Activated effector memory CD4-positive, alpha-beta T cell treated with Interleukin-2 at 50 U/mL for 16 hours (primary cell): ENCODE measurements around the gene COX11.

Experiments used
- DNase-seq: peaks from one replicate; pipeline ENCODE4 v3.0.0-alpha.2; 2020

The COX11 gene

DNA sequence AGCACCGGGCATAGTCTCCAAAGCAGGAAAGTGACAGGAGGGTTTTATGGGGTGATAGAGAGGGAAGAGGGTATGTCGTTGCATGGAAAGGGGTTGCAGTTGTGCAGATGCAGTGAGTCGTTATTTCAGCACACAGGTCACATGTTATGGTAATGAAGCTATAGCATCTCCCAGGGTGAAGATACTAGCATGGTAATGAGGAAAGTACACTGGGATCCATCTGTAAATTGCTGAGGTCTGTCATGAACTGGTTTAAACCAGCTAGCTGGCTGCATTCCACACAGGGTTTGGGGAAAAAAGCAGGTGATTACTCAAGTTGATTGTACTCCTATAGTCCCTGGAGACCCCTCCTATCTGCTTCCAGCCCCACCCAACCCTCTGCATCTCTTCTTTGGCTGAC is 11.7 kb downstream of the COX11 start:
- no peak for DNase-seq

DNA sequence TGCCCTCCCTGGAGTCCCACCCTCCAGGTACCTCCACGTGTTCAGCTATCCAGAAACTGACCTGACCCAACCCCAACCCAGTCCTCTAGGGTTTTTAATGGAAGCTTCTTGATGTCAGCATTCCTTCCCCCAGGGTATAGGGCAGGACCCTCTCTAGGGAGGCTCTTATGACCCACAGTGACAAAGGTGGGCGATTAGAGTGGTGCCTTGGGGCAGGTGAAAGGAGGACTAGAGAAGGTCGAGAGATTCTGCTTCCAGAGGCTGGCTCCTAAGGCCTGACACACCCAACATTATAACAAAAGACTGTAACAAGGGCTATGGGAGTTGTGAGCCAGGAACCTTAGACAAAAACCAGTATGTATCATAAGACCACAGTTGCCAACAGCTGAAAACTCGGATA is 17.2 kb downstream of the COX11 start:
- no peak for DNase-seq

GRCh38 chr17:54950116-54950515 is 18.3 kb downstream of the COX11 start:
- DNase-seq: no peak

GRCh38 chr17:54948380-54948779 is 20.1 kb downstream of the COX11 start:
- DNase-seq: no peak

GRCh38 chr17:54947396-54947795 is 21.1 kb downstream of the COX11 start:
- no peak for DNase-seq

- DNase-seq: no peak
Measured at GRCh38 chr17:54945671-54946070, 22.8 kb downstream of the COX11 start.

DNA sequence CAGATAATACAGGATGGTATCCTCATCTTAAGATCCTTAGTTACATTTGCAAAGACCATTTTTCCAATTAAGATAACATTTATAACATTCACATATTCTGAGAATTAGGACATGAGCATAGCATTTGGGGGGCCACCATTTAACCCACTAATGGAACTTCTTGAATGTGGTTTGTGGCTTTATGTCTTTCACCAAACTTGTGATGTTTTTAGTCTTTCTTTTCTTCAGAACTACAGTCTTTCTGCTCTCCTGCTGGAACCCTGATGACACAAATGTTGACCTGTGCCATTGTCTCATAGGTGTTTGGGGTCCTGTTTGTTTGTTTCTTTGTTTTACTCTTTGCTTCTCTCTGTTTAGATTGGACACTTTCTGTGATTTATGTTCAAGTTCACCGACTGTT is 23.2 kb downstream of the COX11 start:
- DNase-seq: no peak

- DNase-seq: no peak
Measured at GRCh38 chr17:54944796-54945195, 23.7 kb downstream of the COX11 start.

GRCh38 chr17:54941285-54941684 is 27.2 kb downstream of the COX11 start:
- DNase-seq: no peak

GRCh38 chr17:54937426-54937825 is 31.0 kb downstream of the COX11 start:
- no peak for DNase-seq

GRCh38 chr17:54937018-54937417 is 31.4 kb downstream of the COX11 start:
- no peak for DNase-seq

GRCh38 chr17:54935471-54935870 is 33.0 kb downstream of the COX11 start:
- no peak for DNase-seq

- no peak for DNase-seq
Measured at GRCh38 chr17:54933921-54934320, 34.5 kb downstream of the COX11 start.

- no peak for DNase-seq
Measured at GRCh38 chr17:54932711-54933110, 35.7 kb downstream of the COX11 start.

DNA sequence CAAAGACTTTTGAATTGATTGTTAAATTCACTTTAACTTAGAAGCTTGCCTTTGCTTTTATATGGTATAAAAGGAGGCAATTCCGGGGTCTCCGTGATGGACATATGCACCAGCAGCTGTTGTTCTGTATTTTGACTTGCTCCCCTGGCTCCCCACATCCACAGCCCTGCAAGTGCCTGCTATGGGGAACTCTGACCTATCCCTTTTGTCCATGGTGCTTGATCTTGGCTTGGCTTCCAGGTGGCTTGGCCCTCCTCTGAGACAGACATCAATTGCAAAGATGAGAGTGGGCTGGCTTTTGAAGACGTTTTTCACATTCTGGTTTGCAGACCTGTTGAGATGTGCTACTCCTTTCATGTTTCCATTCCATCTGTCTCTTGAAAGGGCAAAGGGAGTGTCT is 40.9 kb downstream of the COX11 start:
- no peak for DNase-seq

- DNase-seq: no peak
Measured at GRCh38 chr17:54924405-54924804, 44.0 kb downstream of the COX11 start.

GRCh38 chr17:54920819-54921218 is 47.6 kb downstream of the COX11 start:
- DNase-seq: no peak

DNA sequence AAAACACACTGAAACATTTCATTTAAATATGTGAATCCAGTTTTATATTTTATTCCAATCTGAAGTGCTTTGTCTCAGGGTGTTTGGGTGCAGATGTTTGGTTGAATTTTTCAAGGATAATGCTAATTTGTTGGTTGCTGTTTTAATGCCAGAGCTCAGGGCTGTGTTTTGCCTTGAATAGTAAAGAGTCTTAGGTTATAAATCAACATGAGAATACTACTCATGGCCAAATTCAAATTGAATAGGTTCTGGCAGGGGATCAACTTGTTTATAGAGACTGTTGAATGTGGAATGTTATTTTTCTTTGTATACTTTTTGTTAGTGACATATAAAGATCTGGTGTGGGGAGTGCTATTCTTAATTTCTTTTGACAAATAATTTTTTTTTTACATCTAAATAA is 49.0 kb downstream of the COX11 start:
- DNase-seq: no peak

GRCh38 chr17:54916721-54917120 is 51.7 kb downstream of the COX11 start:
- DNase-seq: no peak
